ENCODE data around the gene GOLGA8A.
"Not testable (repeated sequence)": the region's sequence is repeated elsewhere in the genome, so short reads cannot be mapped to it uniquely, and the experiment has no call there.

The GOLGA8A gene

GRCh38 chr15:34403899-34404298, 33.7 kb downstream of the GOLGA8A start:
- DNase-seq: not testable (repeated sequence)

- not testable (repeated sequence) for DNase-seq
These were observed 34.4 kb downstream of the GOLGA8A start for GRCh38 chr15:34403160-34403598.

- DNase-seq: peak in 1 of 2 experiments; percentile 13
These were observed 39.9 kb downstream of the GOLGA8A start for GRCh38 chr15:34397637-34398259.

GRCh38 chr15:34392981-34393380, 44.6 kb downstream of the GOLGA8A start:
- DNase-seq: not testable (repeated sequence)

- DNase-seq: not testable (repeated sequence)
These were observed 48.0 kb downstream of the GOLGA8A start for GRCh38 chr15:34389594-34390086.

Data from activated CD4-positive, alpha-beta T cell treated with anti-CD3 and anti-CD28 coated beads, Interleukin-2, amount 50 U/mL, for 48 hours (primary cell).